ENCODE data around the gene AP3S2. TPM values are rescaled to one million over a fixed set of nuclear protein-coding genes. Genes with fewer than 3 reads are reported as not detected.
"Not testable (repeated sequence)": the region's sequence is repeated elsewhere in the genome, so short reads cannot be mapped to it uniquely, and the experiment has no call there.

AP3S2 gene
- total RNA-seq = 27.5 and 28.5 TPM in 2 replicates

- intact Hi-C loops (cut with micrococcal nuclease) = loop anchor here (1.0 to 10.0 kb wide), 10 partner anchors 109 to 1272 kb away; partner anchors contain the start of genes AEN, CIB1, GDPGP1 and HDDC3
Measured at GRCh38 chr15:89893696-89894447, at the start of gene AP3S2. AP3S2 (minus strand) TSS chr15:89893994; CDS start chr15:89893949, 45 bp downstream.

GRCh38 chr15:89939910-89940309 is 46.1 kb upstream of the AP3S2 start:
- intact Hi-C loops (cut with micrococcal nuclease) = no loop called here

GRCh38 chr15:89939377-89939776 is 45.6 kb upstream of the AP3S2 start:
- intact Hi-C loops (cut with micrococcal nuclease) = not testable (repeated sequence)

- intact Hi-C loops (cut with micrococcal nuclease) = no loop called here
Measured at GRCh38 chr15:89937365-89938350, 43.9 kb upstream of the AP3S2 start.

- intact Hi-C loops (cut with micrococcal nuclease) = loop anchor here (1.0 kb wide), 1 partner anchor 134 kb away; no protein-coding TSS in a partner anchor
Measured at GRCh38 chr15:89936786-89937265, 43.0 kb upstream of the AP3S2 start.

GRCh38 chr15:89936051-89936785 is 42.4 kb upstream of the AP3S2 start:
- intact Hi-C loops (cut with micrococcal nuclease) = loop anchor here (1.0 kb wide), 1 partner anchor 135 kb away; no protein-coding TSS in a partner anchor

- intact Hi-C loops (cut with micrococcal nuclease) = no loop called here
Measured at GRCh38 chr15:89932880-89933279, 39.1 kb upstream of the AP3S2 start.

- intact Hi-C loops (cut with micrococcal nuclease) = no loop called here
Measured at GRCh38 chr15:89928421-89928820, 34.6 kb upstream of the AP3S2 start.

GRCh38 chr15:89926158-89926557 is 32.4 kb upstream of the AP3S2 start:
- intact Hi-C loops (cut with micrococcal nuclease) = no loop called here

- intact Hi-C loops (cut with micrococcal nuclease) = no loop called here
Measured at GRCh38 chr15:89917442-89918101, 23.8 kb upstream of the AP3S2 start.

- intact Hi-C loops (cut with micrococcal nuclease) = no loop called here
Measured at GRCh38 chr15:89916660-89917059, 22.9 kb upstream of the AP3S2 start.

GRCh38 chr15:89912674-89913396 is 19.0 kb upstream of the AP3S2 start, which contains the start of gene ARPIN:
ARPIN (minus strand) TSS chr15:89912952; CDS start chr15:89912835, 117 bp downstream.
- intact Hi-C loops (cut with micrococcal nuclease) = no loop called here

GRCh38 chr15:89912145-89912673 is 18.4 kb upstream of the AP3S2 start:
- intact Hi-C loops (cut with micrococcal nuclease) = no loop called here

- intact Hi-C loops (cut with micrococcal nuclease) = no loop called here
Measured at GRCh38 chr15:89910891-89911626, 17.3 kb upstream of the AP3S2 start.

- intact Hi-C loops (cut with micrococcal nuclease) = loop anchor here (10.0 kb wide), 1 partner anchor 1935 kb away; no protein-coding TSS in a partner anchor
Measured at GRCh38 chr15:89909611-89910010, 15.8 kb upstream of the AP3S2 start.

GRCh38 chr15:89908226-89908625 is 14.4 kb upstream of the AP3S2 start:
- intact Hi-C loops (cut with micrococcal nuclease) = loop anchor here (10.0 kb wide), 1 partner anchor 1937 kb away; no protein-coding TSS in a partner anchor

GRCh38 chr15:89907289-89907688 is 13.5 kb upstream of the AP3S2 start:
- intact Hi-C loops (cut with micrococcal nuclease) = loop anchor here (10.0 kb wide), 1 partner anchor 1938 kb away; no protein-coding TSS in a partner anchor

GRCh38 chr15:89905846-89906378 is 12.1 kb upstream of the AP3S2 start:
- intact Hi-C loops (cut with micrococcal nuclease) = loop anchor here (10.0 kb wide), 1 partner anchor 1939 kb away; no protein-coding TSS in a partner anchor
